RCC 7860 (cell line): ENCODE results near the gene NOL4L.

Source experiments
- DNase-seq: peaks from one replicate; pipeline ENCODE4 v3.0.0-alpha.2; 2015; ENCODE audit warnings: low spot score
- FAIRE-seq: peaks from 2 replicates; lab custom pipeline; 2012; peaks lifted over from hg19 to GRCh38; lab: Jason Lieb, UNC

NOL4L gene

DNA sequence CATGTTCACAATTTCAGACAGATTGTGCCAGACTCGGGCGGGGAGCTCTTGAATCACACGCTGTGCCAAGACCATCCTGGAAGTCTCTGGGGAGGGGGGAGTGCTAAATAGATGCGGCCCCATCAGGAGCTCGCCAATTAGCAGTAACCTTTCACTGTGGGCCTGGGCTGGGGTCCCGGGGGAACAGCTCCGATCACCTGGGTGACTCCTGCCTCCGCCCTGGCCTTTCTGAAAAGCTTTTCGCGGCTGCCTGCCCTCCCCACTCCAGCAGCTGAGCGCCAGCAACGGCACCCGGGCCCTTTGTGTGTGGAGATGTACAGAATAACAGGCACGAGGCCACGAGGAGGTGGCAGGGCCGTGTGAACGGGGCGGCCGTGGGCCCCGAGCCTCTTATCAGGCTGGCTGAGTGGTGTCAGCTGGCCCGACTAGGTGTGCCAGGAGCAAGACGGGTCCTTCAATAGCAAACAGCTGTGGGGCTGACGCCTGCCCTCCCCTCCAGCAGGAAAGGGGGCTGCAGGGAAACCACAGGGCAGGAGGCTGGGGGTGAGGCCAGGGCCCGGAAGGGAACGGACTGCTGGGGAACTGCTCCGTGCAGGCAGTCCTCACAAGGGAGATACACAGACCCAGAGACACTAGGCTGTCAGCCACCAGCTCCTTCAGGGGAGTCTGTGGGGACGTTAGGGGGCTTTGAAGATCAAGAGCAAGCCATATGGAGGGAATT is 56.8 kb downstream of the NOL4L start:
- FAIRE-seq: no peak
- DNase-seq: no peak

DNA sequence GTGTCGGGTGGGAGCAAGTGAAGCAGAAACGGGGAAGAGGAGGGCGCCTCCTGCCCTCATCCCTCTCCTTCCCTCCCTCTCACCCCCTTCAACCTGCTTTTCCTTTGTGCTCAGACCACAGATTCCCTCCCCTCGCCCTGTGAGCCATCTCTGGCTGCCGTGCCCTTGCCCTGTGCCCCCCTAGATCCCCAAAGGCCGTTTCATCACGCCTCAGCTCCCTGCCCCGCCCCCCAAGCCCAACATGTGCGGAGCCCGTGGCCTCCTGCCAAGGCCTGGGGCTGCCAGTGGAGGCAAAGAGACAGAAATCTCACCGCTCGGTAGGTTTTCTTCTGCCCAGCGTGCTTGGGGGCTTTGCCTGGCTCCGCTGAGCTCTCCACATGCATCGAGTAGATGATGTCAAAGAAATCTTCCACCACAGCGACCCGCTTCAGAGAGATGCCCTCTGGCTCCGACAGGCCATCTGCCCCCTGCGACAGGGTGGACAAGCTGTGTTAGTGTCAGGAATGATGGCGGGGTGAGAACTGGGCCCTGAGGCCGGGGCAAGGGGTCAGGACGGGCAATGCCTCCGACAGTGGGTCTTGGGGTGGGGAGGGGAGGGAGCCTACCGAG is 57.6 kb downstream of the NOL4L start:
- no peak for FAIRE-seq
- no peak for DNase-seq

DNA sequence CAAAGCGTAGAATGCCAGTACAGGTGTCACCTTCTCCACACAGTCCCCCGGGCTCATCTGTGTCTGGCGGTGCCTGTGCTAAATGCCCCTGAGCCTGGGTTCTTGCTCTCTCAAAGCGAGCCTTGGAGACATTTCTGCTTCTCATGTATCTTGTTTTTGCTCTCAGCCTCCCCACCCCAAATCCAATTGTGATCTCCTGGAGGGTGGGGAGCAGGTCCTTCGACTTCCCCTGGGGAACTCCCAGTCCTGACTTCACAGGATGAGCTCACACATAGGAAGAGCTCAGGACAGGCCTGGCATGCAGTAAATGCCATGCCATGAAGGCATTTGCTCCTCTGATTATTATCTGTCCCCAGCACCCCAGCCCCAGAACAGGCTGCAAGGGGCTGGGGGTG is 58.1 kb downstream of the NOL4L start:
- FAIRE-seq (no peak), DNase-seq (no peak)

DNA sequence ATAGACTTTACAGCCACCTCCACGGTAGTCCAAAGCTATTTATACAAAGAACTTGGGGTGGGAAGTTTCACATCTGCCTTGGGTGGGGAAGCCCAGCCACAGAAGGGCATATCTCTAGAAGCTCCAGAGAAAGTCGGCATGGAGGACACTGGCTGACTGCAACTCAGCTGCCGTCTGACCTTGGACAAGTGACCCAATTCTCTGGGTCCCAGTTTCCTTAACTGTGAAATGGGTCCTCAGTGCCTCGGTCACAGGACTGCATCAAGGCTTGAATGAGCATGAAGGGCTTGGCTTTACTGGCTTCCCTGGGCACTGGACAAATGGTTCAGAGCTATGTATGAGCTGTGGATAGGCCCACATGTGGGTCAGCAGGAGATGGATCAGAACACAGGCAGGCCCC is 58.6 kb downstream of the NOL4L start:
- FAIRE-seq (no peak), DNase-seq (no peak)

DNA sequence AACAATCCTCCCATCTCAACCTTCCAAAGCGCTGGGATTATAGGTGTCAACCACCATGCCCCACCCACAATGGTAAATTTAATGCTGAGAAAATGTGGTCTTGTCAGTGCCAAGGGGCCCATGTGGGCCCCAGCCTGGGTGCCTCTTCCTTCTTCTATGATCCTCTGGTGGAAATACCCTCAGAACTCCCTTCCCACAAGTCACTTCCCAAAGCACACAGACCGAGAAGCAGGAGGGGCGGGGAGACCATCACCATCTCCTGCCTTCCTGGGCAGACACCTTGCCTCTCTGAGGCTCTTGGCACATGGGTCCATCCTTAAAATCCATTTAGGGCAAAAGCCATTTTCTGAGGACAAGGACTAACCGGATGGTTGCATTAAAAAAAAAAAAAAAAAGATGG is 59.0 kb downstream of the NOL4L start:
- no peak for FAIRE-seq
- DNase-seq: no peak

DNA sequence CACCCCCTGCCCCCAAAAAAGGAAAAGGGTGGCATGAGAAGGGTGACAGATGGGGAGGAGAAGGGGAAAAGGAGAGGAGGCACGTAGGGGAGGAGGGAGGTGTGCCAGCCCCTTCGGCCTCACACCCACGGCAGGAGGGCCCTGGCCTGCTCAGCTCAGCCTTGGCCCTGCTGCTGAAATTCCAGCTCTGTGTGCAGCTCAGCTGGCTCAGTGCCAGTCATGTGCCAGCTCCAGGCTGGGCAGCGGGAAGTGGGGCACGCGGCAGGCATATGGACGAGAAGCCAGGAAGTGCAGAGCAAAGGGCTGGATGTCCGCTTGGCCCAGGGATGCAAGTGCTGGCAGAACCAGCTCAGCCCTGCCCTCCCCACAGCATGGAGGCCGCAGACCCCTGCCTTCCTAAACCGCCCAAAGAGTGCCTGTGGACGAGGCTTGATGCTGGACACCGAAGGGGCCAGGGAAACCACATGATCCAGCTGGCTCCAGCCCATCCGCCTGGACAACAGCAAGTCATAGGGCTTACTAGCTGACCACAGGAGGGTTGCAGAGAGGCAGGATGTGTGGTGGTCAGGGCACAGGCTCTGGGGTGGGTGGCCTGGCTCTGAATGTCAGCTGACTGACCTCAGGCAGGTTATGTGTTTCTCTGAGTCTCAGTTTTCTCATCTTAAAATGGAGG is 60.2 kb downstream of the NOL4L start:
- FAIRE-seq (no peak), DNase-seq (peak; percentile 36)

DNA sequence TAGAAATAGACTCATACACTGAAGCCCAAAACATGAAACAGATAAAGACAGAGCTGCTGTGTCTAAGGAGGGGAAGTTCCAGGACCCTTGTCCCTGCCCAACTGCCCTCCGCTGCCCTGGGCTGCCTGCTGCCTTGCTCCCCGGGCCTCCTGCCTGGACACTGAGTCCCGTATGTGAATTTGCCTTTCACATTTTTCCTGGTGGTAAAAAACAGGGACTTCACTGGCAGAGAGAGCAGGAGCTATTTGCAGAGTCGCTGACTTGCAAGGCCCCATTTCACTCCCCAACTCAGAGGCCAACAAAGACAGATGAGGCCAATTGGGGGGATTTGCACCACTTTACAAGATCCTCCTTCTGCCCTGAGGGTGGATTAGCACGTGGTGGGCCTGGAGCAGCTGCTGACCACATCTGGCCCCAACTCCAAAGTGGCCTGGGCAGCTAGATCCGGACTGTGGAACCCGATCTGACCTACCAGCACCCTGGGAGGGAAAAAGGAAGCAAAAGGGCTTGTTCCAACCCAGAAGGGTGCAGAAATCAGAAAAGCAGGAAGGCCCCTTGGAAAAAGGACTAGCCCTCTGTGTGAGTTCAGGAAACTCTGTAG is 61.4 kb downstream of the NOL4L start:
- DNase-seq (no peak), FAIRE-seq (no peak)

DNA sequence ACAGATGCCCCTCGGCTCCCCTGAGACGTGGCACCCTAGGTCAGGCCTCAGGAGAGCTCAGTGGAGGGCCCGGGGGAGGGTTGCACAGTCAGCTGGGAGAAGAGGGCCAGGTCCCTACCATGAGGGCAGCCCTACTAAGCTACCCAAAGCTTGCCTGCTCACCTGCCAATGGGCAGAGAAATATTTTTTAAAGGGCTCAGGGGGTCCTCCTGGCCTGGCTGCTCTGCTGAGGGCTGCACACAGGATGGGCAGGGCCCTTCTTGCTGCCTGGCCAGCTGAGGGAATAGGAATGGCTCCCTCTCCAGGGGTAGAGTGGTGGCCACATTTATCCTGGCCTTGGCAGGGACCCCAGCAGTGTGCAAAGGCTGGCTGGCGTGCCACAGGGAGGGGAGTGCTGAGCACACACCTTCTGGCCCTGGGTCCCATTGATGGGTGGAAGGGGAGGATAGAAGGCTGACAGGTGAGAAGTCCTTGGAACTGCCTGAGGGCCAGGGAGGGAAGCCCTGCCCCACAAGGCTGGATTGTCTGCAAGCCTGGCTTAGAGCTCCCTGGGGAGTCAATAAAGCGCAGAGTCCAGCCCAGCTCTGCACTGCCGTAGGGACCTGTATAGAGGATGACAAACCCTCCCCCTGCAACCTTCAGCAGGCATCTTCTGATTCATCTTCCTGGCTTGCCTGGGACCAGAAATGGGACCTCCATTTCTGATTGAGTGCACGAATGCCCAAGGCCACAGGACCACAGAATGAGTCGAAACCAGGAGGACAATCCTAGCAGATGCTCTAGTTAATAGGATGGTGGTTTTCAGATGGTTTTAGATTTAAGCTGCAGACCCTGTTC is 62.1 kb downstream of the NOL4L start:
- DNase-seq: peak; percentile 53
- no peak for FAIRE-seq

GRCh38 chr20:32522526-32522775 is 62.7 kb downstream of the NOL4L start:
- no peak for FAIRE-seq
- DNase-seq: no peak

GRCh38 chr20:32521780-32522525 is 63.2 kb downstream of the NOL4L start:
- FAIRE-seq (no peak), DNase-seq (peak; percentile 44)

- FAIRE-seq: no peak
Observed at GRCh38 chr20:32520927-32521203, 64.3 kb downstream of the NOL4L start.

GRCh38 chr20:32519381-32519730 is 65.8 kb downstream of the NOL4L start:
- FAIRE-seq: no peak
- DNase-seq: no peak

More at GRCh38 chr20:32520927-32521203, 64.3 kb downstream of the NOL4L start:
- no peak for DNase-seq

DNA sequence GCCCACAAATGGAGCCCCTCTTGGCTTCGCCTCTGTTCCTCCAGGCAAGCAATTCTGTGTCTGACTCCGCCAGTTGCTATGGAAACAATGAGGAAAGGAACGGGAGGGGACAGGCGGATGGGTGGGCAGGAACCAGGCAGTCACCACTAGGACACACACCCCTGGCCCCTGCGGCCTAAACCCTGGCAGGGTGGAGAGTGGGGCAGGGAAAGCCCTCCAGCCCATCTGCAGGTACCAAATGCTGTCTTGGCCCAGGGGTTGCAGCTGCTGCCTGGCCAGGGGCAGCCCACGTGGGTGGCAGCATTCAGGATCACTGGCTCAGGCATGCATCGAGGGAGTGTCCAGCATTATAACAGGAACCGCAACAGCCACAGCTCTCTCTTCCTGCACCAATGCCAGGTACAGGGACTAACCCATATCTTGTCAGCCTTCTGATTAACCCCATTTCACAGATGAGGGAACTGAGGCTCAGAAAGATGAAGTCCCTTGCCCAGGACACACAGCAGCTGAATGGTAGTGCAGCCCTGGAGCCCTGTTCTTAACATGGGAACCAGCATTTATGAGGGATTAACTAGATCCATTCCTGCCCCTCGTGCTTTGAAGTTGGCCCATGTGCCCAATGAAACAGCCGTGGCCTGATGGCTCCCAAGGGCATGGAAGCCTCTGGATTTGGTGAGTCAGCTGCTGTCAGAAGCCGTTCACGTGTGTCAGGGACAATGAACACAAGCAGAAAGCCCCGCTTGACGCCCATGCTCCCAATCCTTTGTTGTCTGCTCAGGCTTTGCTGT is 66.3 kb downstream of the NOL4L start:
- no peak for DNase-seq
- no peak for FAIRE-seq

DNA sequence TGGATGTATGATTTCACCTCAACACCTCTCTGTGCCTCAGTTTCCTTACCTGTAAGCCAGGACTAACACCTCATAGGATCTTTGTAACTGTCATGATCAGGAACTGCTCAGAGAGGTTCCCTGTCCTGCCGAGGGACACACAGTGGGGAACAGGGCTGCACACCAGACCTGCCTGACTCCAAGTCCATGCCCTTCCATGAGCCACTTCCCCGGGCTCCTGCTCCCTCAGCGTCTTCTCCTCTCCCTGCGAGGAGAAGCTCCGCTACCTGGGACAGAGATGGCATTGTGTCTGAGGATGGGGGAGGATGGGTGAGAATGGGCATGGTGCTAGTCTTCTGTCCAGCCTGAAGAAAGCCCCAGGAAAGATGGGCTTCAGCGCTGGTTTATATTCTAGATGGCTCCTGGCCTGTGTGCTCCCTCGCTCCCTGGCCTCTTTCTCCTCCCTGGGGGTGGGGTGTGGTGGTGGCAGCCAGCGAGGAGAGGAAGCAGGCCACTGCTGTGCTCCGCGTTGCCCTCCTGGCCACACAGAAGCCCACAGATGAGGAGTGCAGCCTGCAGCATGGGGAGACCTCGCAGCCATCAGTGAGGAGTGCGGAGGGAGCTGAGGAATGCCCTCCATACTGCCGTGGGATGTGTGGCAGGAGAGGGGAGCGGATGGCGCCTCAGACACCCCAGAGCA is 67.1 kb downstream of the NOL4L start:
- FAIRE-seq (no peak), DNase-seq (no peak)

- FAIRE-seq: no peak
Observed at GRCh38 chr20:32517518-32517873, 67.6 kb downstream of the NOL4L start.

GRCh38 chr20:32516583-32517517 is 68.3 kb downstream of the NOL4L start:
- DNase-seq (no peak), FAIRE-seq (no peak)

More at GRCh38 chr20:32517518-32517873, 67.6 kb downstream of the NOL4L start:
- no peak for DNase-seq

DNA sequence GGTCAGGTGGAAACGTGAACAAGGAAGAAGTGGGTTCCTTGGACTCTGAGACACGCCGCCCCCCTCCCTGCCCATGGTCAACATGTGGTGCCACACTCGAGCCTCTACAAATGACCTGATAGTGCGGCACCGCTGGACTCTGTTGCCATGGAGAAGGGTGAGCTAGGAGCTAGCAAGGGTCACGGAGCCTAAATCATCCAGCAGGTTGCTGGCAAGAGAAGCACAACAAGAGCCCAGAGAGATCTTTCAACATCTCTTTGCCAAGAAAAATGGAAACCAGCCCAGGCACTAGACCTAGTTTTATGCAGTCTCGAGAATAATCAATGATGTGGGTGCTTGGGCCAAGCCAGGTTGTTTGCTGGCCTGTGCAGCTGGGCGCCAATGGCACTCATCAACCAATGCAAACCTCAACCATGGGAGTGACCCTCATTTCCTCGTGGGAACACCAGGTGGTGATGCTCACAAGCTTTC is 69.5 kb downstream of the NOL4L start:
- FAIRE-seq (no peak), DNase-seq (no peak)

DNA sequence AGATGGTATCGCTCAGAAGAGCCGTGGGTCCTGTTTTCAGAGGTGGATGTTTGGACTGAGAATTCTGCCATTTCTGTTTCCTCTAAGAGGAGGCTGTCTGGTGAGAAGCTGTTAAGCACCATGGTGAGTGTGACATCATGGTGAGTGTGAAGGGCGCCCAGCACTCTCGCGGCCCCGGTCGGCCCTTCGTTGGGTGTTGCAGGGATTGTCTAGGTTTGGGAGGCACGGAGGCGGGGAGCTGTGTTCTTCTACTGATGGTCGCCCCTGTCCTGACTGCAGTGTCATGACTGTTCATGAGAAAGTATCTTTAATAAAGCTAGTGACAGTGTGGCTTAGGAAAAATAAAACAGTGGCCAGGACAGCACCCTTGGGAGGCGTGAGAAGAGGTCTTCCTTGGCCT is 70.4 kb downstream of the NOL4L start:
- FAIRE-seq: no peak
- DNase-seq: no peak
